RWPE1 (cell line): ENCODE data around the gene MTMR3.

Experiments
- CTCF ChIA-PET: fragments of 350-600 bp; sonication (Branson Sonifier 250); formaldehyde crosslinking; extraction: SDS; loops from one replicate; lab custom pipeline; 2021; lab: Yijun Ruan, JAX
- POLR2A ChIA-PET: fragments of 400-600 bp; formaldehyde crosslinking; extraction: SDS; loops from one replicate; lab custom pipeline; 2020; ENCODE audit warnings: antibody characterized with exemption; ENCODE audit not compliant: low non-redundant PET; lab: Yijun Ruan, JAX
- DNase-seq: peaks from one replicate; pipeline ENCODE4 v3.0.0; 2012; ENCODE audit warnings: low spot score
- H3K27ac ChIP-seq: fragments of 450-650 bp; 2 replicates; pipeline ENCODE4 v1.5.1; 2017
- CTCF ChIP-seq: fragments of 450-650 bp; conservative IDR thresholded peaks from 2 replicates; pipeline ENCODE4 v1.5.1; 2017; ENCODE audit warnings: low read depth, mild to moderate bottlenecking

Gene MTMR3

GRCh38 chr22:29886596-29886995 lies 3.6 kb downstream of the MTMR3 start:
- ChIA-PET POLR2A (no interaction called here), CTCF (no interaction called here)
- no peak for DNase-seq
- H3K27ac ChIP-seq = no peak overlapping the region
- no peak for TF ChIP-seq CTCF

GRCh38 chr22:29887358-29887757 lies 4.4 kb downstream of the MTMR3 start:
- no peak for TF ChIP-seq CTCF
- H3K27ac ChIP-seq = no peak overlapping the region
- POLR2A ChIA-PET = no interaction called here
- DNase-seq = no peak
- CTCF ChIA-PET = interaction anchor here (0.6 kb wide), 1 partner anchor 24 kb away, joined by 3 read pairs; no protein-coding TSS in a partner anchor

GRCh38 chr22:29890760-29891159 lies 7.8 kb downstream of the MTMR3 start:
- CTCF ChIA-PET = interaction anchor here (0.6 kb wide), 1 partner anchor 17 kb away, joined by 3 read pairs; no protein-coding TSS in a partner anchor
- no peak for DNase-seq
- no peak overlapping the region for H3K27ac ChIP-seq
- POLR2A ChIA-PET = no interaction called here
- no peak for TF ChIP-seq CTCF

GRCh38 chr22:29892315-29893156 lies 9.6 kb downstream of the MTMR3 start:
- no peak for DNase-seq
- POLR2A ChIA-PET = no interaction called here
- no peak overlapping the region for H3K27ac ChIP-seq
- TF ChIP-seq CTCF = no peak
- CTCF ChIA-PET = no interaction called here

- H3K27ac ChIP-seq = no peak overlapping the region
- no peak for DNase-seq
- POLR2A ChIA-PET = no interaction called here
- CTCF ChIA-PET = no interaction called here
- TF ChIP-seq CTCF = no peak
These were observed 18.4 kb downstream of the MTMR3 start for GRCh38 chr22:29901354-29901753.

GRCh38 chr22:29903371-29903770 lies 20.4 kb downstream of the MTMR3 start:
- ChIA-PET CTCF (no interaction called here), POLR2A (no interaction called here)
- TF ChIP-seq CTCF = no peak

More at GRCh38 chr22:29903371-29903770, 20.4 kb downstream of the MTMR3 start:
- H3K27ac ChIP-seq = no peak overlapping the region
- DNase-seq = no peak
